HEK293 (cell line): Measurements from ENCODE around the gene OGFOD1.

ENCODE experiments used
- CTCF ChIA-PET: fragments of 350-600 bp; formaldehyde crosslinking; extraction: SDS; loops from one replicate; lab custom pipeline; 2021; ENCODE audit warnings: antibody characterized with exemption; lab: Yijun Ruan, JAX
- POLR2A ChIA-PET: fragments of 300-600 bp; formaldehyde crosslinking; extraction: SDS; loops from one replicate; lab custom pipeline; 2020; ENCODE audit warnings: antibody characterized with exemption, inconsistent platforms; lab: Yijun Ruan, JAX
- H3K27ac ChIP-seq: fragments of 200-500 bp; sonication (Bioruptor generic); 2 replicates; pipeline ENCODE4 v1.5.1; 2014; ENCODE audit warnings: low read depth, low read length, control low read depth, inconsistent platforms; ENCODE audit errors: extremely low read depth
- H3K36me3 ChIP-seq, 2 experiments: fragments of 200-500 bp in 1 of 2; sonication (Bioruptor generic) in 1 of 2; 1 replicate in 1 of 2; 2 replicates in 1 of 2; pipeline ENCODE4 v1.5.1; 2014 to 2017; ENCODE audit warnings: inconsistent platforms in 2 of 2, low read length in 2 of 2; ENCODE audit not compliant: control insufficient read depth in 2 of 2, insufficient read depth in 1 of 2
- H3K4me1 ChIP-seq: fragments of 200-500 bp; sonication (Bioruptor generic); 2 replicates; pipeline ENCODE4 v1.5.1; 2014; ENCODE audit warnings: mild to moderate bottlenecking, low read length, inconsistent platforms; ENCODE audit not compliant: control insufficient read depth, insufficient read depth
- H3K4me3 ChIP-seq: 2 replicates; pipeline ENCODE4 v1.5.1; 2011; ENCODE audit warnings: low read depth, mild to moderate bottlenecking, control low read depth, low read length, moderate library complexity
- H3K9me3 ChIP-seq: fragments of 200-500 bp; sonication (Bioruptor generic); 2 replicates; pipeline ENCODE4 v1.5.1; 2014; ENCODE audit warnings: low read depth, low read length, inconsistent platforms; ENCODE audit not compliant: control insufficient read depth, insufficient read depth
- BCL11B ChIP-seq: fragments of 450-650 bp; formaldehyde crosslinking; IDR thresholded peaks from 2 replicates; pipeline ENCODE4 v1.5.1; 2016; ENCODE audit warnings: low read depth, missing biosample characterization, missing genetic modification characterization
- EGR2 ChIP-seq: fragments of 450-650 bp; formaldehyde crosslinking; IDR thresholded peaks from 2 replicates; pipeline ENCODE4 v1.5.1; 2016; ENCODE audit warnings: low read depth, missing biosample characterization, missing genetic modification characterization
- GLIS1 ChIP-seq: fragments of 450-650 bp; formaldehyde crosslinking; IDR thresholded peaks from 2 replicates; pipeline ENCODE4 v1.5.1; 2016; ENCODE audit warnings: missing biosample characterization, missing genetic modification characterization
- KLF7 ChIP-seq: fragments of 450-650 bp; formaldehyde crosslinking; IDR thresholded peaks from 2 replicates; pipeline ENCODE4 v1.5.1; 2016; ENCODE audit warnings: missing biosample characterization, missing genetic modification characterization, borderline replicate concordance
- PRDM1 ChIP-seq: fragments of 450-650 bp; formaldehyde crosslinking; IDR thresholded peaks from 2 replicates; pipeline ENCODE4; 2016; ENCODE audit warnings: missing biosample characterization, missing genetic modification characterization
- PRDM10 ChIP-seq: fragments of 450-650 bp; formaldehyde crosslinking; IDR thresholded peaks from 2 replicates; pipeline ENCODE4 v1.5.1; 2016; ENCODE audit warnings: missing biosample characterization, missing genetic modification characterization
- YY1 ChIP-seq: fragments of 450-650 bp; formaldehyde crosslinking; IDR thresholded peaks from 2 replicates; pipeline ENCODE4 v1.5.1; 2018; ENCODE audit warnings: missing biosample characterization, missing genetic modification characterization
- ZBTB7A ChIP-seq: fragments of 450-650 bp; formaldehyde crosslinking; IDR thresholded peaks from 2 replicates; pipeline ENCODE4 v1.5.1; 2016; ENCODE audit warnings: low read depth, missing biosample characterization, missing genetic modification characterization
- ZFHX2 ChIP-seq: fragments of 450-650 bp; formaldehyde crosslinking; conservative IDR thresholded peaks from 2 replicates; pipeline ENCODE4 v1.5.1; 2016; ENCODE audit warnings: missing biosample characterization, missing genetic modification characterization
- ZFP3 ChIP-seq: fragments of 450-650 bp; formaldehyde crosslinking; IDR thresholded peaks from 2 replicates; pipeline ENCODE4 v1.5.1; 2016; ENCODE audit warnings: low read depth, missing biosample characterization, missing genetic modification characterization
- ZFP37 ChIP-seq: fragments of 450-650 bp; formaldehyde crosslinking; IDR thresholded peaks from 2 replicates; pipeline ENCODE4 v1.5.1; 2016; ENCODE audit warnings: missing biosample characterization, missing genetic modification characterization
- ZNF133 ChIP-seq: fragments of 450-650 bp; formaldehyde crosslinking; IDR thresholded peaks from 2 replicates; pipeline ENCODE4 v1.5.1; 2016; ENCODE audit warnings: missing biosample characterization, missing genetic modification characterization
- ZNF211 ChIP-seq: fragments of 450-650 bp; formaldehyde crosslinking; IDR thresholded peaks from 2 replicates; pipeline ENCODE4 v1.5.1; 2016; ENCODE audit warnings: low read depth, missing biosample characterization, missing genetic modification characterization
- ZNF280D ChIP-seq: fragments of 450-650 bp; formaldehyde crosslinking; IDR thresholded peaks from 2 replicates; pipeline ENCODE4 v1.5.1; 2016; ENCODE audit warnings: missing biosample characterization, missing genetic modification characterization
- ZNF302 ChIP-seq: fragments of 450-650 bp; formaldehyde crosslinking; IDR thresholded peaks from 2 replicates; pipeline ENCODE4 v1.5.1; 2016; ENCODE audit warnings: missing biosample characterization, missing genetic modification characterization, low read depth
- ZNF324 ChIP-seq: fragments of 450-650 bp; formaldehyde crosslinking; IDR thresholded peaks from 2 replicates; pipeline ENCODE4 v1.5.1; 2016; ENCODE audit warnings: missing biosample characterization, missing genetic modification characterization
- ZNF571 ChIP-seq: fragments of 450-650 bp; formaldehyde crosslinking; IDR thresholded peaks from 2 replicates; pipeline ENCODE4 v1.5.0; 2017; ENCODE audit warnings: missing biosample characterization, missing genetic modification characterization
- ZNF596 ChIP-seq: fragments of 450-650 bp; IDR thresholded peaks from 2 replicates; pipeline ENCODE4 v1.5.0; 2018; ENCODE audit warnings: missing biosample characterization, mild to moderate bottlenecking, missing genetic modification characterization, moderate library complexity
- ZNF623 ChIP-seq: fragments of 450-650 bp; formaldehyde crosslinking; IDR thresholded peaks from 2 replicates; pipeline ENCODE4 v1.5.1; 2016; ENCODE audit warnings: missing biosample characterization, missing genetic modification characterization
- TF ChIP-seq, protein P1 (sequence below): fragments of 450-650 bp; formaldehyde crosslinking; IDR thresholded peaks from 2 replicates; pipeline ENCODE4 v1.5.1; 2017; ENCODE audit warnings: missing biosample characterization, missing genetic modification characterization

OGFOD1 gene

GRCh38 chr16:56421976-56422669 lies 29.2 kb upstream of the OGFOD1 start (continued):
- TF ChIP-seq PRDM10 (tag by site-specific recombination) (0 out of 2 replicates have a peak, but pooled peaks have one; percentile 12), ZNF623 (no peak), EGR2 (tag by site-specific recombination) (peak; percentile 18; the same call in 1 of the 2 replicates), YY1 (tag by site-specific recombination) (no peak), KLF7 (no peak), ZFP3 (tag by site-specific recombination) (no peak)

DNA sequence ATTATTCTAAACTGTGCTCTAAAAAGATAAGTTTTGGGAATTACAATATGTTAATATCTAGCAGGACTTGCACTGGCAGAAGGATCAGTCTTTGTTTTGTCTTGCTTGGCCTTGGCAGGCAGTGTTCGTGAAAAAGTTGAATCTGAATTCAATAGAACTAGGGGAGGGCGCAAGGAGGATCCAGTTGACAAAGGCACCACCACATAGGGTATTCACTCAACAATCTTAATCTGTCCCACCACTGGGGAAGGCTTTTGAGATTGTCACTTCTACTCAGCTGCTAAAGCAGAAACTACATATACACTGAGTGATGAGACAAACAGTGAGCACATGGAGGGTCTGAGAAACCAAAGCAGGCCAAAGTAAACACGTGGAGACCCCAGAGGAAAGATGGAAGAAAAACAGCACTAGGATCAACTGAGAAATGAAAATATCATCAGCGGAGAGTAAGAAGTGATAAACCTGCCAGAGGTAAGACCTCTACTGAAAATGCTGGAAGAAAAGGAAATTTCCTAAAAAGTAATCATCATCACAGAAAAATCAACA lies 28.4 kb upstream of the OGFOD1 start:
- POLR2A ChIA-PET: no interaction called here
- no peak overlapping the region for H3K27ac ChIP-seq
- TF ChIP-seq GLIS1 (tag by site-specific recombination): no peak
- no peak for TF ChIP-seq ZNF211
- no peak for TF ChIP-seq ZNF133 (tag by site-specific recombination)
- no peak for TF ChIP-seq ZNF596 (tag by site-specific recombination)
- no peak for TF ChIP-seq ZFP37 (tag by site-specific recombination)
- TF ChIP-seq ZNF324 (tag by site-specific recombination): no peak
- no peak for TF ChIP-seq ZNF302
- TF ChIP-seq ZFHX2: no peak
- no peak for TF ChIP-seq BCL11B (tag by site-specific recombination)
- no peak for TF ChIP-seq PRDM1
- TF ChIP-seq, protein P1, sequence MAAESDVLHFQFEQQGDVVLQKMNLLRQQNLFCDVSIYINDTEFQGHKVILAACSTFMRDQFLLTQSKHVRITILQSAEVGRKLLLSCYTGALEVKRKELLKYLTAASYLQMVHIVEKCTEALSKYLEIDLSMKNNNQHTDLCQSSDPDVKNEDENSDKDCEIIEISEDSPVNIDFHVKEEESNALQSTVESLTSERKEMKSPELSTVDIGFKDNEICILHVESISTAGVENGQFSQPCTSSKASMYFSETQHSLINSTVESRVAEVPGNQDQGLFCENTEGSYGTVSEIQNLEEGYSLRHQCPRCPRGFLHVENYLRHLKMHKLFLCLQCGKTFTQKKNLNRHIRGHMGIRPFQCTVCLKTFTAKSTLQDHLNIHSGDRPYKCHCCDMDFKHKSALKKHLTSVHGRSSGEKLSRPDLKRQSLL: no peak
- TF ChIP-seq ZNF280D (tag by site-specific recombination): no peak
- TF ChIP-seq ZNF571: no peak
- no peak for TF ChIP-seq ZBTB7A (tag by site-specific recombination)
- TF ChIP-seq, all 188 proteins: peak for 0
- Histone ChIP-seq H3K4me3 (no peak overlapping the region; the same call in 1 of the 2 replicates), H3K4me1 (peaks cover 24% of the 10 kb centered on the region), H3K36me3 (no peaks in the 10 kb centered on the region; a peak in 1 of 3 replicates), H3K9me3 (no peaks in the 10 kb centered on the region)
- CTCF ChIA-PET: interaction anchor here (1.1 to 1.2 kb wide), 2 partner anchors 39 to 67 kb away, joined by 3 read pairs; no protein-coding TSS in a partner anchor
